ENCODE results near the gene HIPK2.

Gene HIPK2

DNA sequence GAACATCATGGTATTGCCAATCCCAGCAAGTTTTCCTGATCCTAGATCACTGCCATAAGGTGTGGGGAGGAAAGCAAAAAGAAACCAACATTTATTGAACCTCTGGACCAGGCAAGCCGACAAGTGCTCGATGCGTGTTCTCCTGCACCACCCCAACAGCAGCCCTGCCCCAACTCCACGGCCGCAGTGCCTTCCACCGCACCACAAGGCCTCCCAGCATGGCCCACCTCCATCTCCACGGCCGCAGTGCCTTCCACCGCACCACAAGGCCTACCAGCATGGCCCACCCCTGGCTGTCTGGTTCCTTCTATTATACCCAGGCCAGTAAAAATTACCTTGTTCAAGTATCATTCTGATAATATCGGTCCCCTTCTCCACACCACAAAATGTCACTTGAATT lies 8.7 kb downstream of the HIPK2 start:
- Histone ChIP-seq H2AFZ (ENCODE audit: low read depth) (no peak overlapping the region), H3K79me2 (ENCODE audit: insufficient read depth, low read depth) (peaks cover 91% of the 10 kb centered on the region), H3K9ac (no peak overlapping the region), H3K27ac (peak overlapping the region; percentile 49; the same call in 1 of the 2 replicates), H3K27me3 (ENCODE audit: insufficient read depth, low read depth) (no peaks in the 10 kb centered on the region), H3K4me3 (IDR thresholded peaks at IDR 0.05; ENCODE audit: insufficient read depth, low read depth, low read length) (no peak overlapping the region), H3K4me2 (peak overlapping the region; percentile 52; the same call in 1 of the 2 replicates), H4K20me1 (ENCODE audit: insufficient read depth) (peaks cover 23% of the 10 kb centered on the region; the same call in 1 of the 2 replicates), H3K4me1 (ENCODE audit: low read depth, poor library complexity, severe bottlenecking) (peaks cover 75% of the 10 kb centered on the region), H3K36me3 (ENCODE audit: insufficient read depth) (no peaks in the 10 kb centered on the region; the same call in 1 of the 2 replicates)
- TF ChIP-seq, protein P1, sequence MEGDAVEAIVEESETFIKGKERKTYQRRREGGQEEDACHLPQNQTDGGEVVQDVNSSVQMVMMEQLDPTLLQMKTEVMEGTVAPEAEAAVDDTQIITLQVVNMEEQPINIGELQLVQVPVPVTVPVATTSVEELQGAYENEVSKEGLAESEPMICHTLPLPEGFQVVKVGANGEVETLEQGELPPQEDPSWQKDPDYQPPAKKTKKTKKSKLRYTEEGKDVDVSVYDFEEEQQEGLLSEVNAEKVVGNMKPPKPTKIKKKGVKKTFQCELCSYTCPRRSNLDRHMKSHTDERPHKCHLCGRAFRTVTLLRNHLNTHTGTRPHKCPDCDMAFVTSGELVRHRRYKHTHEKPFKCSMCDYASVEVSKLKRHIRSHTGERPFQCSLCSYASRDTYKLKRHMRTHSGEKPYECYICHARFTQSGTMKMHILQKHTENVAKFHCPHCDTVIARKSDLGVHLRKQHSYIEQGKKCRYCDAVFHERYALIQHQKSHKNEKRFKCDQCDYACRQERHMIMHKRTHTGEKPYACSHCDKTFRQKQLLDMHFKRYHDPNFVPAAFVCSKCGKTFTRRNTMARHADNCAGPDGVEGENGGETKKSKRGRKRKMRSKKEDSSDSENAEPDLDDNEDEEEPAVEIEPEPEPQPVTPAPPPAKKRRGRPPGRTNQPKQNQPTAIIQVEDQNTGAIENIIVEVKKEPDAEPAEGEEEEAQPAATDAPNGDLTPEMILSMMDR (conservative IDR thresholded peaks at IDR 0.05; ENCODE audit: low read depth, low read length), result no peak

DNA sequence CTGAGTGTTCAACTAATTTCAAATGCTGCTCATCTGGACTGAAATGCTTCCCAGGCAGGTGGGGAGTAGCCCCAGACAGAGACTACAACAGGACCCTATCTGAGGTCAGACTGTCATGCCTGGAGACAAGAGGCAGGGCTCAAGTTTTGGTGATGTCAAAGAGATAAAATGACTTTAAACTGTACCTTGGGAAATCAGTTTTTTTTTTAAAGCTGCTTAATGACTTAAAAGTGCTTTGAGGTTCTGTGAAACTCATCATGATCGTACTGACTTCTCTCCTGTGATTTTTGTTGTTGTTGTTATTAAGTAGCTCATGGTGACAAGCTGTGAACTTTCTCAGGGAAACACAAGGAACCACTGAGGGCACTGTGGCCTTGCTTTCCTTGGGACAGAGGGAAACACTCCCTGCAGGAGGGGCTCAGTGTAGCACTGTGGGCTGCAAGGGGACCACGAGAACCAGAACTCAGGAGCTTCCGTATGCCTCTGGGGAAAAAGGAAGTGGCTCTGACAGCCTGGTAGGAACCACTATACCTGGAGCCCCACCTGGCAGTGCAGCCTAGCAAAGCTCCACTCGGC lies 9.5 kb downstream of the HIPK2 start:
- no peak overlapping the region for H3K4me3 ChIP-seq (IDR thresholded peaks at IDR 0.05; ENCODE audit: insufficient read depth, low read depth, low read length)
- H3K36me3 ChIP-seq (ENCODE audit: insufficient read depth), result no peaks in the 10 kb centered on the region; the same call in 1 of the 2 replicates
- no peak overlapping the region for H3K9ac ChIP-seq
- H3K27ac ChIP-seq, result peak overlapping the region; percentile 49; the same call in 1 of the 2 replicates
- H3K79me2 ChIP-seq (ENCODE audit: insufficient read depth, low read depth), result peaks cover 91% of the 10 kb centered on the region
- peaks cover 16% of the 10 kb centered on the region; the same call in 1 of the 2 replicates for H4K20me1 ChIP-seq (ENCODE audit: insufficient read depth)
- peaks cover 68% of the 10 kb centered on the region for H3K4me1 ChIP-seq (ENCODE audit: low read depth, poor library complexity, severe bottlenecking)
- no peaks in the 10 kb centered on the region for H3K27me3 ChIP-seq (ENCODE audit: insufficient read depth, low read depth)
- no peak overlapping the region for H2AFZ ChIP-seq (ENCODE audit: low read depth)
- TF ChIP-seq, protein P1 (conservative IDR thresholded peaks at IDR 0.05; ENCODE audit: low read depth, low read length), result no peak
- peak overlapping the region; percentile 52 for H3K4me2 ChIP-seq

DNA sequence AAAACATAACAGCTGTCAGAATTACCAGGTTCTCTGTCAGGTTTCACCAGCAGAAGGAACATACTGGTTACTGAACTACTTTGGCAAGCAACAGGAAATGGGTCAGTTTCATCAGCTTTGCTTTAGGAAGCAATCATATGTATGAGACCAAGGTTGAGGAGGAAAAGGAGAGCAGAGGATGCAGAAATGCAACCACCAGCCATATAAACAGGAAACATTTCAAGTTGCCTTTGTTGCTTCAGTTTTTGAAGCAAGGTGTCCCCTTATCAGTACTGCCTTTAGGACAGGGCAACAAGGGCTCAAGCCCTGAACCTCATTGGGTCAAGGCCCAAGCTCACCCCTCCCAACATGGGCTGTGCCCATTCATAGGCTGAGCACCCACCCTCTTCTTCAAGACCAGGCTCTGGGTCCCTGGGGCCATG lies 10.2 kb downstream of the HIPK2 start:
- no peak overlapping the region for H3K9ac ChIP-seq
- H3K36me3 ChIP-seq (ENCODE audit: insufficient read depth), result no peaks in the 10 kb centered on the region; the same call in 1 of the 2 replicates
- H3K27ac ChIP-seq, result peak overlapping the region; percentile 49
- peaks cover 84% of the 10 kb centered on the region for H3K79me2 ChIP-seq (ENCODE audit: insufficient read depth, low read depth)
- H3K4me2 ChIP-seq, result peak overlapping the region; percentile 52
- no peaks in the 10 kb centered on the region for H3K27me3 ChIP-seq (ENCODE audit: insufficient read depth, low read depth)
- TF ChIP-seq, protein P1 (conservative IDR thresholded peaks at IDR 0.05; ENCODE audit: low read depth, low read length), result no peak
- H4K20me1 ChIP-seq (ENCODE audit: insufficient read depth), result peaks cover 14% of the 10 kb centered on the region; the same call in 1 of the 2 replicates
- no peak overlapping the region for H2AFZ ChIP-seq (ENCODE audit: low read depth)
- H3K4me3 ChIP-seq (IDR thresholded peaks at IDR 0.05; ENCODE audit: insufficient read depth, low read depth, low read length), result no peak overlapping the region
- H3K4me1 ChIP-seq (ENCODE audit: low read depth, poor library complexity, severe bottlenecking), result peaks cover 61% of the 10 kb centered on the region

DNA sequence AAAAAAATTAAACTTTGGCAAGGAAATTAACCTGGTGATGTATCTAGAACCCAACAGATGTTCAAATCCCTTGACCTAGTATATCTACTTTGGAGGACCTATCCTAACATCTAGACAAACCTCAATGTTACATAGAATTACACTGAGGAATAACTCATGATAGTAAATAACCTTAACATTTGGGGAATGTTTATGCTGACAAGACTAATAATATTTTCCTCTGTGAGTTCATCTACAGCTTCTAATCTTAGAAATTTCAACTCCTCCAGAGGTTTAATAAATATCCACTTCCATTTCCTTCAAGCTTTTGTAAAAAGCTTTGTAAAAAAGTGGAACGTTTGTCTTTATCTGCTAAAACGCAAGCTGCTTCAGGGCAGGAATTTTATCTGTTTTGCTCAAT lies 12.7 kb downstream of the HIPK2 start:
- peaks cover 82% of the 10 kb centered on the region for H3K79me2 ChIP-seq (ENCODE audit: insufficient read depth, low read depth)
- no peak overlapping the region for H3K9ac ChIP-seq
- TF ChIP-seq, protein P1 (conservative IDR thresholded peaks at IDR 0.05; ENCODE audit: low read depth, low read length), result no peak
- H3K4me1 ChIP-seq (ENCODE audit: low read depth, poor library complexity, severe bottlenecking), result peaks cover 44% of the 10 kb centered on the region
- peaks cover 14% of the 10 kb centered on the region; the same call in 1 of the 2 replicates for H4K20me1 ChIP-seq (ENCODE audit: insufficient read depth)
- no peak overlapping the region for H2AFZ ChIP-seq (ENCODE audit: low read depth)
- no peak overlapping the region for H3K4me3 ChIP-seq (IDR thresholded peaks at IDR 0.05; ENCODE audit: insufficient read depth, low read depth, low read length)
- no peak overlapping the region for H3K4me2 ChIP-seq
- H3K36me3 ChIP-seq (ENCODE audit: insufficient read depth), result no peaks in the 10 kb centered on the region; the same call in 1 of the 2 replicates
- no peaks in the 10 kb centered on the region for H3K27me3 ChIP-seq (ENCODE audit: insufficient read depth, low read depth)
- no peak overlapping the region for H3K27ac ChIP-seq

Data from KMS-11 (cell line).